HepG2 (cell line): Measurements from ENCODE around the gene GMFB. TPM values are rescaled to one million over a fixed set of nuclear protein-coding genes. Genes with fewer than 3 reads are reported as not detected.

Source experiments
- BRCA1 ChIP-seq: sonication (generic); formaldehyde crosslinking; IDR thresholded peaks from 2 replicates; pipeline ENCODE4 v1.4.0; 2020; ENCODE audit warnings: missing genetic modification reagents
- CCDC6 ChIP-seq: sonication (generic); formaldehyde crosslinking; IDR thresholded peaks from 2 replicates; pipeline ENCODE4 v1.8.1; 2022; ENCODE audit warnings: mild to moderate bottlenecking, missing genetic modification reagents, moderate library complexity
- NFE2L2 ChIP-seq: fragments of 150-350 bp; IDR thresholded peaks from 2 replicates; pipeline ENCODE4 v1.6.1; 2014; ENCODE audit warnings: low read length
- SRY ChIP-seq: sonication (generic); formaldehyde crosslinking; IDR thresholded peaks from 2 replicates; pipeline ENCODE4 v1.8.0; 2022; ENCODE audit warnings: mild to moderate bottlenecking, missing genetic modification reagents
- TRIM22 ChIP-seq: fragments of 450-650 bp; IDR thresholded peaks from 2 replicates; pipeline ENCODE4 v1.6.1; 2017
- ZC3H4 ChIP-seq: sonication (generic); formaldehyde crosslinking; IDR thresholded peaks from 2 replicates; pipeline ENCODE4 v1.4.0; 2020; ENCODE audit warnings: missing genetic modification reagents, borderline replicate concordance
- ZFP37 ChIP-seq: sonication (generic); formaldehyde crosslinking; IDR thresholded peaks from 2 replicates; pipeline ENCODE4 v1.4.0; 2020; ENCODE audit warnings: missing genetic modification reagents, borderline replicate concordance
- ZHX2 ChIP-seq, 2 experiments: sonication (generic) in 1 of 2; formaldehyde crosslinking in 1 of 2; IDR thresholded peaks; 2 replicates each; pipeline versions ENCODE4 v1.6.1 to v1.9.0; 2014 to 2022; ENCODE audit warnings: antibody characterized with exemption in 1 of 2, borderline replicate concordance in 1 of 2, inconsistent platforms in 1 of 2, low read depth in 1 of 2, missing genetic modification reagents in 1 of 2
- ZMYM2 ChIP-seq: sonication (generic); formaldehyde crosslinking; IDR thresholded peaks from 2 replicates; pipeline ENCODE4 v1.8.0; 2022; ENCODE audit warnings: mild to moderate bottlenecking, missing genetic modification reagents
- ZNF12 ChIP-seq: sonication (generic); formaldehyde crosslinking; IDR thresholded peaks from 2 replicates; pipeline ENCODE4 v1.5.0; 2020; ENCODE audit warnings: missing genetic modification reagents
- ZNF335 ChIP-seq: sonication (generic); formaldehyde crosslinking; IDR thresholded peaks from 2 replicates; pipeline ENCODE4 v1.4.0; 2020; ENCODE audit warnings: missing genetic modification reagents
- ZNF468 ChIP-seq: sonication (generic); formaldehyde crosslinking; IDR thresholded peaks from 2 replicates; pipeline ENCODE4 v1.8.0; 2022; ENCODE audit warnings: mild to moderate bottlenecking, moderate library complexity, missing genetic modification reagents
- ZNF766 ChIP-seq: sonication (generic); formaldehyde crosslinking; IDR thresholded peaks from 2 replicates; pipeline ENCODE4 v1.5.0; 2020; ENCODE audit warnings: missing genetic modification reagents, borderline replicate concordance
- ZSCAN9 ChIP-seq: IDR thresholded peaks from 2 replicates; pipeline ENCODE4 v1.6.1; 2016; ENCODE audit warnings: borderline replicate concordance
- ZUFSP ChIP-seq: sonication (generic); formaldehyde crosslinking; IDR thresholded peaks from 2 replicates; pipeline ENCODE4 v1.9.0; 2021; ENCODE audit warnings: missing genetic modification reagents, mild to moderate bottlenecking, borderline replicate concordance
- polyA plus RNA-seq, 8 experiments: library from polyadenylated mRNA; depleted of rRNA in 3 of 8; stranded (reverse) in 7 of 8; unstranded in 1 of 8; fragments of >200 nt; fragmentation: Illumina TruSeq in 4 of 8; extraction: Trizol in 4 of 8; gene quantifications; 2 replicates each; pipeline versions ENCODE4 v1.2.1 to v1.2.3, GENCODE V29; 2011 to 2016; ENCODE audit warnings: low read depth in 4 of 8, missing spikeins in 1 of 8, mixed read lengths in 1 of 8; ENCODE audit not compliant: insufficient read depth in 1 of 8
- total RNA-seq, 5 experiments: library from RNA; depleted of rRNA; stranded (reverse); fragments of >200 nt; fragmentation: Illumina TruSeq; extraction: Trizol; gene quantifications; 2 replicates each; pipeline ENCODE4 v1.2.3, GENCODE V29; 2016; ENCODE audit warnings: low read depth in 1 of 5
- TF ChIP-seq, protein P1 (sequence below): sonication (generic); formaldehyde crosslinking; IDR thresholded peaks from 2 replicates; pipeline ENCODE4 v1.4.0; 2020; ENCODE audit warnings: mild to moderate bottlenecking, missing genetic modification reagents, borderline replicate concordance
- TF ChIP-seq, protein P2 (sequence below): sonication (generic); formaldehyde crosslinking; conservative IDR thresholded peaks from 2 replicates; pipeline ENCODE4 v1.4.0; 2020; ENCODE audit warnings: missing genetic modification reagents

The GMFB gene
- total and polyA plus RNA-seq, 2 of the 13 experiments (the other 11 are each of a cell fraction or from before 2014, with no cell fraction given) = 17.3 to 68.2 TPM

DNA sequence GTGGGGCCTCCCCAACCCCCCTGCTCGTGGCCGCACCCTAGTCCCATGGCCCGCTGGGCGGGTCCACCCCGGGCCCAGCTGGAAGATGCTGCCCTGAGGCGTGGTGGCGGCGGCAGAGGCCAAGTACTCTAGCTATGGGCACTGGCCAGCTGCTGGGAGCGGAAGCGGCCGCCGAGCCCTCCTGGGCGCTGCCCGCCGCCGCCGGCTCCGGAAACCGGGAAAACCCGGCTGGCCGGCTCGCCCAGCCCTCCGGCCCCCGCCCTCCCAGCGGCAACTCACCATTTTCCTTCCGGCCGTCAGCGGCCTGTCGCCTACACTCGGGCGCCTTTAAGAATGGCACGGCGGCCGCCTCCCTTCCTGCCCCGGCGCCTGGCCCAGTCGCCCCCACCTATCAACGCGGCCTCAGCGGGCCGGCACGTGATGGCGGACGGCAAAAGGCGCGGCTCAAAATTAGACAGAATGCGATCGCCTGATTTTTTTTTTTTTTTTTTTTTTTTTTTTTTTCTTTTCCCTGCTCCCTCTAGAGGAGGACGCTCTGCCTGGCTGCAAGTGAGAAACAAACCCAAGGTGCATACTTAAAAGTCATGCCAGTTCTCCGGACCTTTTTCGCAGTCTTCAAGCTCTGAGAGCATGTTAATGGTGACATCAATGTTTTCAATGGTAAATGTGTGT, at the start of gene GMFB (continued):
- no peak for TF ChIP-seq CCDC6 (CRISPR knock-in tag)
- TF ChIP-seq SRY (CRISPR knock-in tag) = 0 out of 2 replicates have a peak, but pooled peaks have one; percentile 23
- 0 out of 2 replicates have a peak, but pooled peaks have one; percentile 36 for TF ChIP-seq ZFP37 (CRISPR knock-in tag)
- TF ChIP-seq, protein P1, sequence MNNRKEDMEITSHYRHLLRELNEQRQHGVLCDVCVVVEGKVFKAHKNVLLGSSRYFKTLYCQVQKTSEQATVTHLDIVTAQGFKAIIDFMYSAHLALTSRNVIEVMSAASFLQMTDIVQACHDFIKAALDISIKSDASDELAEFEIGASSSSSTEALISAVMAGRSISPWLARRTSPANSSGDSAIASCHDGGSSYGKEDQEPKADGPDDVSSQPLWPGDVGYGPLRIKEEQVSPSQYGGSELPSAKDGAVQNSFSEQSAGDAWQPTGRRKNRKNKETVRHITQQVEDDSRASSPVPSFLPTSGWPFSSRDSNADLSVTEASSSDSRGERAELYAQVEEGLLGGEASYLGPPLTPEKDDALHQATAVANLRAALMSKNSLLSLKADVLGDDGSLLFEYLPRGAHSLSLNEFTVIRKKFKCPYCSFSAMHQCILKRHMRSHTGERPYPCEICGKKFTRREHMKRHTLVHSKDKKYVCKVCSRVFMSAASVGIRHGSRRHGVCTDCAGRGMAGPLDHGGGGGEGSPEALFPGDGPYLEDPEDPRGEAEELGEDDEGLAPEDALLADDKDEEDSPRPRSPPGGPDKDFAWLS (CRISPR knock-in tag) = no peak
- TF ChIP-seq ZNF468 (CRISPR knock-in tag) = no peak
- no peak for TF ChIP-seq ZNF12 (CRISPR knock-in tag)
- no peak for TF ChIP-seq BRCA1 (CRISPR knock-in tag)
- no peak for TF ChIP-seq NFE2L2
- peak; percentile 46; the same call in 1 of the 2 replicates for TF ChIP-seq ZNF766
- peak; percentile 63; the same call in 1 of the 2 replicates for TF ChIP-seq ZSCAN9 (CRISPR knock-in tag)
- TF ChIP-seq ZUFSP (CRISPR knock-in tag) = no peak
- no peak for TF ChIP-seq ZMYM2
- 0 out of 2 replicates have a peak, but pooled peaks have one; percentile 36 for TF ChIP-seq ZNF335 (CRISPR knock-in tag)
- no peak for TF ChIP-seq ZC3H4 (CRISPR knock-in tag)
- no peak for TF ChIP-seq ZHX2 (IDR thresholded peaks at IDR 0.05; ENCODE audit: low read depth)
- TF ChIP-seq ZHX2 (CRISPR knock-in tag; IDR thresholded peaks at IDR 0.05; ENCODE audit: borderline replicate concordance) = no peak
- TF ChIP-seq, protein P2, sequence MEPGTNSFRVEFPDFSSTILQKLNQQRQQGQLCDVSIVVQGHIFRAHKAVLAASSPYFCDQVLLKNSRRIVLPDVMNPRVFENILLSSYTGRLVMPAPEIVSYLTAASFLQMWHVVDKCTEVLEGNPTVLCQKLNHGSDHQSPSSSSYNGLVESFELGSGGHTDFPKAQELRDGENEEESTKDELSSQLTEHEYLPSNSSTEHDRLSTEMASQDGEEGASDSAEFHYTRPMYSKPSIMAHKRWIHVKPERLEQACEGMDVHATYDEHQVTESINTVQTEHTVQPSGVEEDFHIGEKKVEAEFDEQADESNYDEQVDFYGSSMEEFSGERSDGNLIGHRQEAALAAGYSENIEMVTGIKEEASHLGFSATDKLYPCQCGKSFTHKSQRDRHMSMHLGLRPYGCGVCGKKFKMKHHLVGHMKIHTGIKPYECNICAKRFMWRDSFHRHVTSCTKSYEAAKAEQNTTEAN (CRISPR knock-in tag) = peak; percentile 76
- no peak for TF ChIP-seq TRIM22
